GM19099 (cell line): Measurements from ENCODE around the gene FAM181A.

Experiments
- POLR2A ChIP-seq: IDR thresholded peaks from 3 replicates; pipeline ENCODE4 v1.6.1; 2011; ENCODE audit warnings: low read depth; ENCODE audit not compliant: insufficient read length; ENCODE audit errors: extremely low read depth

Gene FAM181A

DNA sequence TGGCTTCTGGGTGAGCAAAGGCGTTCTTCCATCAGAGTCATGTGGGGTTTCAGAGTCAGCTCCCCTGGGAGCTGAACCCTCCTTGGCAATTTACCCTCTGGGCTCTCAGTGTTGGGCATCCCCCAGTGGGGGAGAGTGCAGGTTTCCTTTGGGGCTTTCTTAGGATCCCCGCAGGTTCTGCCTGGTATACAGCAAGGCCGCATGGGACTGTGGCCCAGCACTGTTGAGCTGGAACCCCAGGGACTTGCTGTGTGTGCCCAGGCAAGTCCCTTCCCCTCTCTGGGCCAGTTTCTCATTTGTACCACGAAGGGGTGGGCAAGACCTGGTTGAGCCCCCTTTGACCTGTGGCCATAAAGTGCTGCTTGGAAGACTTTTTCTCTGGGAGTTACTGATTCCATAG, 5.5 kb downstream of the FAM181A start:
- no peak for TF ChIP-seq POLR2A

DNA sequence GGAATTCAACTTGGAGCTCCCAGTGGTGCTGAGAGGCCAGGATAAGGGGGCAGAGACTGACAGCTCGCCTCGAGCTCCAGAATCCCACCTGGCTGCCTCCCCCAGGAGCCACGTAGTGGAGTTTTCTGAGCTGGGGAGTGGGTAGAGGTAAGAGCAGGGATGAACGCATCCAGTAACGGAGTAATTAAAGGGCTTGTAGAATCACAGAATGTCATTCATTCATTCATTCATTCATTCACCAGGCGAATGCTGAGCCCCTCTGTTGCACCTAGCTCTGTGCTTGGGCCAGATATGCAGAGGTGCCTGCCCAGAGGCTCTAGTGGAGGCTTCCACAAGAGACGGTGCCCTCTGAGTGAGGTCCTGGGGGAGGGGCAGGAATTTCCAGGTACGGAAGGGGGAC, 8.1 kb downstream of the FAM181A start:
- no peak for TF ChIP-seq POLR2A

DNA sequence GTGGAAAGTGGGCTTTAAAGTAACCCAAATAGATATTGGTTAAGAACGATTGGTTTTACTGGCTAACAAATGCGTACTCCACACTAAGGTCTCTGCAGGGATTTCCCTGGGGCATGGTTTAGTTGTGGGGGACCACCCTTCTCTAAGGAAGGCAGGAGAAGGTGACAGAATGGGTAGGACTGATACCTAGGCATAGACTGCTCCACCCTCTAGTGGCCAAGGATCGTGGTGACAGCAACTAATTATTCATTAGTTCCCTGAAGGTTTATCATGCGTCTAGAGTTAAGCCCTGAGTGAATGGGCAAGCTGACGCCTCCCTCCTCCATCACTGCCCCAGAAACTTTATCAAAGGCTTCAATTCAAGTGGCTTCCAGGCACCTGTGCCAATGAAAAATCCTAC, 9.1 kb downstream of the FAM181A start:
- no peak for TF ChIP-seq POLR2A

DNA sequence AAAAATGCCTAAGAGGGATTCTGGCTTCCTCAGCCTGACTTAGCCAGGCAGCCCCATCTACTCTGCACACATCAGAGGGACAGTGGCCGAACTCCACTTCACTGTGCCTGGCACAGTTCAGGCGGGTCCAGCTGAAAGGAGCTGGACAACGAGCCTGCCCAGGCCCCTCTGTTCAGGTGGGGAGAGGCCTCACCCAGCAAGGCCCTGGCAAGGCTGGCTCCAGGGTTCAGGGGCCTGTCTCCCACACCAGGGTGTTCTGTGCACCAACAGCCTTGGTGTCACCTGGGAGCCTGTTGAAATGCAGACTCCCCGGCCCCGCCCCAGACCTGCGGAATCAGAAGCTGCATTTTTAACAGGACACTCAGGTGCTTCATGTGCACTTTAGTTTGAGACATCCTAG, 9.8 kb downstream of the FAM181A start:
- TF ChIP-seq POLR2A, result no peak

- TF ChIP-seq POLR2A, result no peak
Observed at GRCh38 chr14:93937519-93937918, 10.4 kb downstream of the FAM181A start.

DNA sequence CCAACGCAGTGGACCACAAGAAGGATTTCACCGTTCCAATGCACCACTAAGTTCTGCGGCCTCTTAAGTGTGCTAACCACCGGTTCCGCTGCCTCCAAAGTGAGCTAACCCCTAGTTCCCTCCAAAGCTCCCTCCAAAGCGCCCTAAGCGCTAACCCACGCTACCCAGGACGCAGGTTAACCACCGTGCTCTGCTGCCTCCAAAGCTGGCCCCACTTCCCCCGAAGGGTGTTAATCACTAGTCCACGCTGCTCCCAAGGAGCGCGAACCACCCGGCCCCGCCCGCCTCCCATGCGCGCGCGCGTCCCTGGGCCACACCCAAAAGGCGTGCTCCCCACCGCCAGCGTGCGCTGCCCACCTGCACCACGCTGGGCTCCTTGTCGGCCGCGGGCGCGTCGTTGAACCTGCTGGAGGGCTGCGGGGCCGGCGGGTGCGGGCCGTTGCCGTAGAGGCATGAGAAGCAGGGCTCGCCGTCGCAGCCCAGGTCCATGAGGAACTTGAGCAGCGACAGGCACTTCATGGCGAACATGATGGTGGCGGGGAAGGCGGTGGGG, 11.7 kb downstream of the FAM181A start:
- no peak for TF ChIP-seq POLR2A

DNA sequence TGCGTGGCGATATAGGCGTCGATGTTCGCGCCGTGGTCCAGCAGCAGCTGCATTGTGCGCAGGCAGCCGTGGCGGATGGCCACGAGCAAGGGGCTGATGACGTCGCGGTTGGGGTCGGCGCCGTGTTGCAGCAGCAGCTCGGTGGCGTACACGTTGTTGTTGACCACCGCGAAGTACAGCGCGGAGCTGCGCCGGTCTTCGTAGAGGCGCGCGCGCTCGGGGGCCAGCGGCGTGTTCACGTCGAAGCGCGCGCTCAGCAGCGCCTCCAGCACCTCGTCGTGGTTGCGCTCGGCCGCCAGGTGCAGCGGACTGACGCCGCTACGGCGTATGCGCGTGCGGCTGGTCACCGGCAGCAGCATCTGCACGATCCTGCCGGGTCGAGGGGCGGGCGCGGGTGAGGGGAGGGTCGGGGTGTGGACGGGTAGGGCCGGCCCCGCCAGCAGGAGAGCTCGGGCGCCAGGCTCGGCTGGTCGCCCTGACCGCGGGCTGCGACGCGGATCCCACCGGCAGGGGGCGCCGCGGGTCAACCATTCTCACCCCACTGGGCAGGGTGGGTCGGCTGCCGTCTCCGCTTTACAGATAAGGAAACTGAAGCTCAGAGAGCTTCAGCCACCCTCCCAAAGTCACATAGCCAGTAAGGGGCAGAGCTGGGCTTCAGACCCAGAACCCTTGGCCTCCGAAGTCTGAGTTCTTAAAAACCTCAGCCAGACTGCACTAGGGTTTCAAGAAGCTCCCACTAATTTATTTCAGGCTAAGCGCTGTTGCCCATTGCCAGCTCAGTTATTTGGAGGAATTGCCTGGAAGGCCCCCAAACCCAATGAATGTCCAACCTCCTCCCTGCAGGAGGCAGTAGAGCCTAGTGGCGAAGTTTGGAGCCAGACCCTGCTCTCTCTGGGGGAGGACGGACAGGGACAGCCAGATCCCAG, 12.4 kb downstream of the FAM181A start:
- no peak for TF ChIP-seq POLR2A

DNA sequence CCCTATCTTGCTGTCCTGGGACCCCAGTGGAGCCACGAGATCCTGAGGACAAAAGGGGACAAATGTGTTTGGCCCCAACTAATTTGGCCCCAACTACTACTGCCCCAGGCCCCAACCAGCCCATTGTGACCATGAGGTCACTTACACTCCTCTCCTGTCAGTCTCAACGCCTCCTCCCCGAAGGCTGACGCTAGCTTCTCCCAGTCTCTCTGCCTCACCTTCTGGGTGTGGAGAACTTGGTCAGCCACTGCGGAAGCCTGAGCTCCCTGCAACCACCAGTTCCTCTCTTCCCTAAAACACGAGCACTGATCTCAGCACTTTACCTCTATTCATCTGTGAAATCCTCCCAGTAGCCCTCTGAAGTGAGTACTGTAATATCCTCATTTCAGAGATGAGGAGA, 13.3 kb downstream of the FAM181A start:
- no peak for TF ChIP-seq POLR2A

DNA sequence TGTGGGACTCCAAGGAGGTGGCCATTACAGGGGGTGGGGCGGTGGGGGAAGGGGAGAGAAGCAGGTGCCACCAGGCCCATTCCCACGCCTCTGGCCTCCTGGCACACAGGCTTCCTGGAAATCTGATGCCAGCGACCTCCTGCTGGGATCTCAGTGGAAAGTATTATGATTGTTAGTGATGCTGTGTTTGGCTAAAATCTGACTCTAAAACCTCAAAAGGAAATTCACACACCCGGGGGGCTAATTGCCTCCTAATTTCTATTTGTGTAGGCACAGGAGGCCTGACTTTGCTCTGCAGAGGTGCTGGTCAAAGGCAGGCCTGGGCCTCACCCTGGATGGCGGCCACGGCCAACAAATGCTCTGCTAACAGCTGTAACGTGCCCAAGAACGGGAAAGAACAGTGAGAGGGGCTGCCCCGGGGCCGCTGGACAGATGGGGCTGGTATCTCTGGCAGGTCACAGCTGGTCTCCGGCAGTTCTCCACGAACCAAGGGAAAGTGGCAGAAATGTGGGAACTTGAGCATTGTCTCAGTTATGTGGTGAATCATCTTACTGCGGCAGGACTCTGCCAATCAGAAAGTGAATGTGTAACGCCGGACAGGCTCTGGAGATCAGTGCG, 14.3 kb downstream of the FAM181A start:
- no peak for TF ChIP-seq POLR2A

- TF ChIP-seq POLR2A, result no peak
Observed at GRCh38 chr14:93943052-93943451, 15.9 kb downstream of the FAM181A start.

DNA sequence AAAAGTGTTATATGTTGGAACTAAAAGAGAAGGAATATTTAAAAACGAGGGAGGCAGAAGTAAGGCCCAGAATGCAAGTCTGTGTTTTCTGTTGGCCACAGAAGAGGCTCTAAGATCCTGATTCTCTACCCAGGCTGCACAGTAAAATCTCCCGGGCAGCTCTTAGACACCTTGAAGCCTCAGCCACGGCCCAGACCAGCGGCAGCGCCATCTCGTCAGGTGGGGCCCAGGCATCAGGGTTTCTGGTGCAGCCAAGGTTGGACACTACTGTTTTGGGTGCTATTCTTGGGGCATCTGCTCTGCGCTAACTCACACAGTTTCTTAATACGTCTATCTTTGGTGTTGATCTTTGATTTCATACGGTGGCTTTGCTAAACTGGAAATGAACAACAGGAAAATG, 16.8 kb downstream of the FAM181A start:
- no peak for TF ChIP-seq POLR2A

GRCh38 chr14:93944348-93945069, 17.4 kb downstream of the FAM181A start:
- TF ChIP-seq POLR2A, result no peak

- no peak for TF ChIP-seq POLR2A
Observed at GRCh38 chr14:93945070-93945399, 17.9 kb downstream of the FAM181A start.

GRCh38 chr14:93946104-93946503, 19.0 kb downstream of the FAM181A start:
- TF ChIP-seq POLR2A, result no peak

- TF ChIP-seq POLR2A, result no peak
Observed at GRCh38 chr14:93946541-93947090, 19.5 kb downstream of the FAM181A start.

- no peak for TF ChIP-seq POLR2A
Observed at GRCh38 chr14:93947282-93947681, 20.1 kb downstream of the FAM181A start.

- TF ChIP-seq POLR2A, result no peak
Observed at GRCh38 chr14:93949511-93950075, 22.4 kb downstream of the FAM181A start.
